ENCODE measurements around the gene SERTAD2. TPM values are rescaled to one million over a fixed set of nuclear protein-coding genes. Genes with fewer than 3 reads are reported as not detected.

The SERTAD2 gene
- total and polyA plus RNA-seq, 9 donors: 9.9 to 26.8 (median 20.8) TPM

GRCh38 chr2:64698177-64698643 is 44.5 kb upstream of the SERTAD2 start:
- no peaks in the 10 kb centered on the region for H3K36me3 ChIP-seq
- WGBS, 3 donors: 84 to 89% (median 87%) methylated on average over 2 of the region's 2 CpGs
- H3K27me3 ChIP-seq: no peaks in the 10 kb centered on the region
- no peaks in the 10 kb centered on the region for H3K4me1 ChIP-seq (ENCODE audit: insufficient read depth)
- intact Hi-C loops (cut with DNase I): no loop called here
- no peak overlapping the region for H3K27ac ChIP-seq
- no peak overlapping the region for H3K4me3 ChIP-seq
- TF ChIP-seq POLR2A (IDR thresholded peaks at IDR 0.05) (no peak), CTCF (IDR thresholded peaks at IDR 0.05) (no peak), EP300 (IDR thresholded peaks at IDR 0.05) (no peak)
- no peaks in the 10 kb centered on the region for H3K9me3 ChIP-seq
- DNase-seq: no peak

- intact Hi-C loops (cut with DNase I): no loop called here
Observed at GRCh38 chr2:64697297-64698176, 43.8 kb upstream of the SERTAD2 start.

GRCh38 chr2:64696636-64697035 is 42.9 kb upstream of the SERTAD2 start:
- H3K9me3 ChIP-seq: no peaks in the 10 kb centered on the region
- no peak for DNase-seq
- no peak overlapping the region for H3K4me3 ChIP-seq
- no peaks in the 10 kb centered on the region for H3K36me3 ChIP-seq
- H3K27me3 ChIP-seq: no peaks in the 10 kb centered on the region
- H3K27ac ChIP-seq: no peak overlapping the region
- no peak for TF ChIP-seq EP300 (IDR thresholded peaks at IDR 0.05)
- TF ChIP-seq CTCF (IDR thresholded peaks at IDR 0.05): no peak
- TF ChIP-seq POLR2A (IDR thresholded peaks at IDR 0.05): no peak
- WGBS, 3 donors: 92 to 100% (median 98%) methylated on average over 1 of the region's 1 CpG
- intact Hi-C loops (cut with DNase I): no loop called here
- no peaks in the 10 kb centered on the region for H3K4me1 ChIP-seq (ENCODE audit: insufficient read depth)

More at GRCh38 chr2:64697297-64698176, 43.8 kb upstream of the SERTAD2 start:
- Histone ChIP-seq H3K9me3 (no peaks in the 10 kb centered on the region), H3K4me1 (ENCODE audit: insufficient read depth) (no peaks in the 10 kb centered on the region), H3K27me3 (no peaks in the 10 kb centered on the region), H3K36me3 (no peaks in the 10 kb centered on the region), H3K27ac (no peak overlapping the region), H3K4me3 (no peak overlapping the region)
- 87 to 90% (median 90%) methylated on average over 6 of the region's 6 CpGs for WGBS, 3 donors
- no peak for DNase-seq
- no peak for TF ChIP-seq POLR2A (IDR thresholded peaks at IDR 0.05)
- no peak for TF ChIP-seq CTCF (IDR thresholded peaks at IDR 0.05)
- no peak for TF ChIP-seq EP300 (IDR thresholded peaks at IDR 0.05)

GRCh38 chr2:64695721-64696261 is 42.1 kb upstream of the SERTAD2 start:
- TF ChIP-seq EP300 (IDR thresholded peaks at IDR 0.05) (no peak), CTCF (IDR thresholded peaks at IDR 0.05) (no peak), POLR2A (IDR thresholded peaks at IDR 0.05) (no peak)
- no peak for DNase-seq
- intact Hi-C loops (cut with DNase I): no loop called here
- Histone ChIP-seq H3K9me3 (no peaks in the 10 kb centered on the region), H3K36me3 (no peaks in the 10 kb centered on the region), H3K27me3 (no peaks in the 10 kb centered on the region), H3K4me1 (ENCODE audit: insufficient read depth) (no peaks in the 10 kb centered on the region), H3K4me3 (no peak overlapping the region), H3K27ac (no peak overlapping the region)
- WGBS, 3 donors: 91% methylated on average over 1 of the region's 1 CpG
